Lower lobe of right lung (tissue), 2 donors: Measurements from ENCODE around the gene FMN1. TPM values are rescaled to one million over a fixed set of nuclear protein-coding genes. Genes with fewer than 3 reads are reported as not detected.

Experiments
- ATAC-seq, 2 donors: fragments of 200-7000 bp; cut with Tn5 transposase; one replicate each; pipeline ENCODE4 v1.9.1; 2020 to 2022; ENCODE audit warnings: mild to moderate bottlenecking in 2 of 2, moderate library complexity in 2 of 2
- DNase-seq: peaks from one replicate; pipeline ENCODE4 v3.0.0-alpha.2; 2020
- H3K27ac ChIP-seq: fragments of 200-600 bp; one replicate; pipeline ENCODE4 v1.8.0; 2022
- H3K27me3 ChIP-seq: fragments of 200-600 bp; one replicate; pipeline ENCODE4 v1.8.0; 2022; ENCODE audit warnings: low read depth
- H3K36me3 ChIP-seq: fragments of 200-600 bp; one replicate; pipeline ENCODE4 v1.8.0; 2022; ENCODE audit warnings: mild to moderate bottlenecking
- H3K4me1 ChIP-seq: fragments of 200-600 bp; one replicate; pipeline ENCODE4 v1.8.0; 2022
- H3K4me3 ChIP-seq: fragments of 200-600 bp; one replicate; pipeline ENCODE4 v1.8.0; 2022; ENCODE audit warnings: mild to moderate bottlenecking
- H3K9me3 ChIP-seq: fragments of 200-600 bp; one replicate; pipeline ENCODE4 v1.8.0; 2022
- CTCF ChIP-seq: fragments of 200-600 bp; IDR thresholded peaks from one replicate; pipeline ENCODE4 v1.8.0; 2022; ENCODE audit warnings: antibody characterized with exemption, mild to moderate bottlenecking
- intact Hi-C: fragments of 100-400 bp; cut with DNase I; formaldehyde crosslinking; loops from one replicate; pipeline ENCODE4 v1.11.0; 2022
- total RNA-seq: library from RNA; stranded (reverse); fragmentation: NEBNext Ultra II Directional; extraction: Animal tissue kit (Norgen Biotek cat#: 25700); gene quantifications from one replicate; pipeline ENCODE4 v1.2.1, GENCODE V29; 2021
- donor health status: DM: no; HTN: yes; CAD: no; lungs with severe emphysema.

The FMN1 gene
- total RNA-seq, 1 donor from 2014 or later, result 38.8 TPM

GRCh38 chr15:32959077-32959476 lies 235.4 kb downstream of the FMN1 start:
- intact Hi-C loops, result no loop called here
- Histone ChIP-seq H3K27ac (no peak overlapping the region), H3K4me1 (no peaks in the 10 kb centered on the region), H3K27me3 (no peaks in the 10 kb centered on the region), H3K9me3 (no peaks in the 10 kb centered on the region), H3K36me3 (no peaks in the 10 kb centered on the region), H3K4me3 (no peak overlapping the region)
- ATAC-seq, result peak; percentile 39 to 42
- TF ChIP-seq CTCF, result no peak
- DNase-seq, result no peak

GRCh38 chr15:32957219-32957618 lies 237.3 kb downstream of the FMN1 start:
- Histone ChIP-seq H3K27ac (no peak overlapping the region), H3K9me3 (no peaks in the 10 kb centered on the region), H3K36me3 (no peaks in the 10 kb centered on the region), H3K4me3 (no peak overlapping the region), H3K4me1 (peaks cover 11% of the 10 kb centered on the region), H3K27me3 (no peaks in the 10 kb centered on the region)
- intact Hi-C loops, result no loop called here
- no peak for ATAC-seq
- DNase-seq, result no peak
- TF ChIP-seq CTCF, result no peak

- H3K27me3 ChIP-seq, result no peaks in the 10 kb centered on the region
- DNase-seq (no peak), ATAC-seq (no peak)
- no peaks in the 10 kb centered on the region for H3K9me3 ChIP-seq
- no peaks in the 10 kb centered on the region for H3K36me3 ChIP-seq
- TF ChIP-seq CTCF, result no peak
- H3K27ac ChIP-seq, result no peak overlapping the region
- H3K4me3 ChIP-seq, result no peak overlapping the region
- peaks cover 11% of the 10 kb centered on the region for H3K4me1 ChIP-seq
- intact Hi-C loops, result no loop called here
These were observed 237.8 kb downstream of the FMN1 start for GRCh38 chr15:32956711-32957110.

- intact Hi-C loops, result no loop called here
- Histone ChIP-seq H3K27ac (no peak overlapping the region), H3K4me3 (no peak overlapping the region), H3K27me3 (no peaks in the 10 kb centered on the region), H3K4me1 (peaks cover 11% of the 10 kb centered on the region), H3K36me3 (no peaks in the 10 kb centered on the region), H3K9me3 (no peaks in the 10 kb centered on the region)
- no peak for DNase-seq
- TF ChIP-seq CTCF, result peak; percentile 18
- ATAC-seq, result peak in 1 of 2 donors; percentile 27
These were observed 238.5 kb downstream of the FMN1 start for GRCh38 chr15:32956006-32956405.

GRCh38 chr15:32953533-32953910 lies 241.0 kb downstream of the FMN1 start:
- intact Hi-C loops, result no loop called here

More at GRCh38 chr15:32953533-32953910, 241.0 kb downstream of the FMN1 start:
- Histone ChIP-seq H3K4me3 (no peak overlapping the region), H3K27me3 (no peaks in the 10 kb centered on the region), H3K9me3 (no peaks in the 10 kb centered on the region), H3K36me3 (no peaks in the 10 kb centered on the region), H3K27ac (no peak overlapping the region), H3K4me1 (peaks cover 11% of the 10 kb centered on the region)
- ATAC-seq, result no peak
- no peak for TF ChIP-seq CTCF
- no peak for DNase-seq
